ENCODE data around the gene ZNF76.
A peak's percentile ranks its signal among the peaks of the same experiment; 100 is the strongest.
"Not testable (repeated sequence)": the region's sequence is repeated elsewhere in the genome, so short reads cannot be mapped to it uniquely, and the experiment has no call there.

Gene ZNF76

DNA sequence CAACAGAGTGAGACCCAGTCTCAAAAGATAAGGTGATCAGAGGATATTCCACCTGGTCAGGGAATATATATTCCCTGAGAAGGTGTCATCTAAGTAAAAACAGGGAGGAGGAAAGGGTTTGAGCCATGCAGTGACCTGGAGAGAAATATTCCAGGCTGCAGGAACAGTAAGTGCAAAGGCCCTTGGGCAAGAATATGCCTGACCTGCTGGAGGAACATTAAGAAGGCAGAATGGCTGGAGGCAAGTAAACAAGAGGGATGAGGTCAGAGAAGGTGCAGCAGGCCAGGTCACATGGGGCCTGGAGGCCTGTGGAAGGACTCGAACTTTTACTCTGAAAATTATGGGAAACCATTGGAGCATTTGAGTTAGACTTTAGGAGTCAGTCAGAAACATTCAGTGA lies 44.8 kb downstream of the ZNF76 start:
- no peak for DNase-seq

- DNase-seq = peak; percentile 50
Observed at GRCh38 chr6:35305117-35305516, 45.6 kb downstream of the ZNF76 start.

- DNase-seq = not testable (repeated sequence)
Observed at GRCh38 chr6:35307138-35307537, 47.6 kb downstream of the ZNF76 start.

- not testable (repeated sequence) for DNase-seq
Observed at GRCh38 chr6:35308543-35308942, 49.0 kb downstream of the ZNF76 start.

- DNase-seq = no peak
Observed at GRCh38 chr6:35309611-35310264, 50.2 kb downstream of the ZNF76 start.

DNA sequence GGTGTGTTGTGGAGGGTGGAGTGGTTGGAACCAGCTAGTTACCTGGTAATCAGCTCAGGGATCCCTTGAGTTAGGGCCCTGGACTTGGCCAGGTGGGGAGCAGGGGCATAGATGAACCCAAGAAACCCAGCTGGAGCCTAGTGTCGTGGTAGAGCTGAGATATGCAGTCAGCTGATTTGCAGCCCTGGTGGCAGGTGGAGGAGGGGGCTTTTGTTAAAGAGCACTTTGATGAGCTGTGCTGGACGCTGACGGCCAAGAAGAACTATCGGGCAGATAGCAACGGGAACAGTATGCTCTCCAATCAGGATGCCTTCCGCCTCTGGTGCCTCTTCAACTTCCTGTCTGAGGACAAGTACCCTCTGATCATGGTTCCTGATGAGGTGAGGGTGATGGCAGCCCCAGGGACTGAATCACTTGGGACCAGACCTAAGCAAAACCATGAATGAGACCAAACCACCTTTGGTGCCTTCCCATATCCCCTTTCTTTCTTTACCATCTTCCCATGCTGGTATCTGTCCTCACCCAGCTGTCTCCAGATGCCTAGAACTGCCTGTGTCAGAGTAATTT lies 50.8 kb downstream of the ZNF76 start:
- peak; percentile 36 for DNase-seq

- DNase-seq = peak; percentile 68
Observed at GRCh38 chr6:35311390-35312075, 52.0 kb downstream of the ZNF76 start.

DNA sequence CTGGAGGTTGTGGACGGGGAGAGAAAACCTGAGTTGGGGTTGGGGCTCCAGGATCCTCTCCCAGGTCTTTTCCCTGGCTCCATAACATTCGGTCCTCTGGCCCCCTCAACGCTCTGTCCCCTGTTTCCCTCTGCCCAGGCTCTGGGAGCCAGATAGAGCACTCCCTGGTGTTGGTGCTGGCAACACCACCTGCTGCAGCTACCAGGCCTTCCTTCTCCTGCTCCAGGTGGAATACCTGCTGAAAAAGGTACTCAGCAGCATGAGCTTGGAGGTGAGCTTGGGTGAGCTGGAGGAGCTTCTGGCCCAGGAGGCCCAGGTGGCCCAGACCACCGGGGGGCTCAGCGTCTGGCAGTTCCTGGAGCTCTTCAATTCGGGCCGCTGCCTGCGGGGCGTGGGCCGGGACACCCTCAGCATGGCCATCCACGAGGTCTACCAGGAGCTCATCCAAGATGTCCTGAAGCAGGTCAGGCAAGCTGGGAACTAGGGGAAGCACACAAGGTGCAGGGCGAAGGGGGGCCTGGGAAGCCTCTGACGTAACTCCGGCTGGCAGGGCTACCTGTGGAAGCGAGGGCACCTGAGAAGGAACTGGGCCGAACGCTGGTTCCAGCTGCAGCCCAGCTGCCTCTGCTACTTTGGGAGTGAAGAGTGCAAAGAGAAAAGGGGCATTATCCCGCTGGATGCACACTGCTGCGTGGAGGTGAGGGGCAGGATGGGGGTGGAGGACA lies 52.7 kb downstream of the ZNF76 start:
- DNase-seq = no peak

DNA sequence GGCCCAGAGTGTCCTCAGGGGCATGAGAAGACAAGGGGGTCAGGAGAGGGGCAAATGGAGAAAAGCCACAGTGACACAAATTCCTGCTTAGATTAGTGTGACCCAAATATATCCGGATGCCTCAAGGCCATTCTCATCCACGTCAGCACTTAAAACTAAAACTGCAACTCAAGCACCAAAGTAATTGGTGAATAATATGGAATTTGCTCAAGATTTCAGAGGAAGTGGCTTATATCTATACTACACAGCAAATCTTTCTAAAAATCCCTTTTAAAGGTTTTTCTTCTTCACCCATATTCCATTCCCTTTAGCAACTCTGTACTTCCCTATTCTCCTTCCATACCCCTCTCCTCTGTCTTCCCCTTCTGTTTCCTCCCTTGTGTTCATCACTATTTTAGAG lies 53.3 kb downstream of the ZNF76 start:
- no peak for DNase-seq

- no peak for DNase-seq
Observed at GRCh38 chr6:35317483-35318195, 58.1 kb downstream of the ZNF76 start.

DNA sequence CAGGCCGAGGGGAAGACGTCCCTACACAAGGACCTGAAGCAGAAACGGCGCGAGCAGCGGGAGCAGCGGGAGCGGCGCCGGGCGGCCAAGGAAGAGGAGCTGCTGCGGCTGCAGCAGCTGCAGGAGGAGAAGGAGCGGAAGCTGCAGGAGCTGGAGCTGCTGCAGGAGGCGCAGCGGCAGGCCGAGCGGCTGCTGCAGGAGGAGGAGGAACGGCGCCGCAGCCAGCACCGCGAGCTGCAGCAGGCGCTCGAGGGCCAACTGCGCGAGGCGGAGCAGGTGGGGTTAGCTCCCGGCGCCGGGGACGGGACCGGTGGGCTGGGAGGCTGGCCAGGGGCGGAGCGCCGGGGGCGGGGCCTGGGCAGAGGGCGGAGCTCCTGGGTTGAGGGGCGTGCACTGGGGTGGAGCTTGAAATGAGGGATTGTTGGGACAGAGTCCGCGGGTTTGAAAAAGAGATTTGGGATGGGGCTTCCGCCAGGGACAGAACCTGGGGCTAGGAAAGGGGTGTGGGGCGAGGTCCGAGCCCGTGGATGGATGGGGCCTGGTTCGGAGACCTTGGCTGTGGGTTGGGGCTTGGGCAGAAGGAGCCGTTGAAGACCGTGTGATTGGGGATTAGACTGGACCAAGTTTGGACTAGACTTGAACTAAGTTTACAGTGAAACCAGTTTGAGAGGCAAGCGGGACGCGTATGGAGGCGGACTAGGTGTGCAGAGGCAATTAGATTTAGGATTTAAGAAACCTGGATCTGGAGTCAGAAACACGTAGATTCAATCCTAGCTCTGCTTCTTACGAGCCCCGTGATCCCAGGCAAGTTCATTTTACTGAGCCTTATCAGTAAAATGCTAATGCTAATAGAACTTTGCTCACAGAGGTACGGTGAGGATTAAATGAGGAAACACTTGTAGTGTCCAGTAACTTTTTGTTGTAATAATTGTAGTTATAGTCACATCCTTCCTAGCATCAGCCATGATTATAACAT lies 58.9 kb downstream of the ZNF76 start:
- no peak for DNase-seq

DNA sequence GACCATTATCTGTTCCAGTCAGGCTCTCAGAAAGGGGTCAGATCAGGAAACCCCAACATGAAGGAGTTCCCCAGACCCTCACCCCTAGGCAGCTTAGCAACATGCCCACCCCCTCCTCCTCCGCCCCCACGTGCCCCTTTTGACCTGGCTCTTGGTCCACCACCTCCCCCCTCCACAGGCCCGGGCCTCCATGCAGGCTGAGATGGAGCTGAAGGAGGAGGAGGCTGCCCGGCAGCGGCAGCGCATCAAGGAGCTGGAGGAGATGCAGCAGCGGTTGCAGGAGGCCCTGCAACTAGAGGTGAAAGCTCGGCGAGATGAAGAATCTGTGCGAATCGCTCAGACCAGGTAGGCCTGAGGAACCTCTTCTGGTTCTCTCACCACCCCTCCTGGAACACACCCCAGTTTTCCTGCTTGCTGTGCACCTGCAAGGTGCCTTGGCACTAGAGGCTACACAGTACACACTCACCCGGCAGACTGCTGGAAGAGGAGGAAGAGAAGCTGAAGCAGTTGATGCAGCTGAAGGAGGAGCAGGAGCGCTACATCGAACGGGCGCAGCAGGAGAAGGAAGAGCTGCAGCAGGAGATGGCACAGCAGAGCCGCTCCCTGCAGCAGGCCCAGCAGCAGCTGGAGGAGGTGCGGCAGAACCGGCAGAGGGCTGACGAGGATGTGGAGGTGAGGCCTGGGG lies 60.0 kb downstream of the ZNF76 start:
- no peak for DNase-seq

DNA sequence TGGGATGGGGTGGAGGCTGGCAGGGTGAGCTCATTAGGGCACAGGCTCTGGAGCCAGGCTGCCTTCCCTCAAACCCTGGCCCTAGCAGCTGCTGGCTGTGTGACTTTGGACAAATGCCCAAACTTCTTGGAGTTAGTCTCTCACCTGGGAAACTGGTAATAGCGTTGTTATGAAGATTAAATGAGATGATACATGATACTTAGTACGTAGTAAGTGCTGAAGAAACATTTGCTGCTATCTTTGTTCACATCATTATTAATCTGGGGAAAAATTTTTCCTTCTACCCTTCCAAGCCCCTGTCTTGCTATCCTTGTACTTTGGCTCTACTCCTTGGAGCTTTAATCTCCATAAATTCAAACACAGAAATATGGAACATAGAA lies 60.5 kb downstream of the ZNF76 start:
- no peak for DNase-seq

GRCh38 chr6:35321091-35321490 lies 61.6 kb downstream of the ZNF76 start:
- DNase-seq = no peak

- peak; percentile 84 for DNase-seq
Observed at GRCh38 chr6:35327349-35328027, 68.0 kb downstream of the ZNF76 start.

DNA sequence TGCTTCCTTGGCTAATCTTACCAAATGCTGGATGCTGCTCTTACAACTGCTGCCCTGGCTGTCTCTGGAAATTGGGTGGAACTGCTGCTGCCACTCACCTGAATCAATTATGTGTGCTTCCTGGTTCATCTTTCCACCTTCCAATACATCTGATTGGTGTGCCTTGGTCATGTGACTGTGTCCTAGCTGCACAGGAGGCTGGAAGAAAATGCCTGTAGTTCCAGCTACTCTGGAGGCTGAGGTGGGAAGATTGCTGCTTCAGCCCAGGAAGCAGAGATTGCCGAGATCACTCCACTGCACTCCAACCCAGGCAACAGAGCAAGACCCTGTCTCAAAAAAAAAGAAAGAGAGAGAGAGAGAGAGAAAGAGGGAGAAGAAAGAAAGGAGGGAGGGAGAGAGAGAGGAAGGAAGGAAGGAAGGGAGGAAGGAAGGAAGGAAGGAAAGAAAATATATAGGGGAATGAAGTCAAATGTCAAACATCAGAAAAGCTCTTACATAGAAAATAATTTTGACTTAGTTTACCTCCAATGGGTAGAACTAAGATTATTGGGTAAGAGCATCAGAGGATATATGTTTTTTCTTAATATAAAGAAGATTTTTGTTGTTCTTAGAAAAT lies 68.7 kb downstream of the ZNF76 start:
- DNase-seq = no peak

- not testable (repeated sequence) for DNase-seq
Observed at GRCh38 chr6:35328965-35329364, 69.4 kb downstream of the ZNF76 start.

GRCh38 chr6:35330541-35331119 lies 71.1 kb downstream of the ZNF76 start:
- no peak for DNase-seq

GRCh38 chr6:35332074-35332887 lies 72.7 kb downstream of the ZNF76 start:
- peak; percentile 77 for DNase-seq
